Measurements from ENCODE around the gene RNASE2. TPM values are rescaled to one million over a fixed set of nuclear protein-coding genes. Genes with fewer than 3 reads are reported as not detected.

RNASE2 gene
- total RNA-seq, 1 experiment from 2014 or later = not detected

- Mint-ChIP-seq H3K4me3 (peak within 1 kb of the TSS; percentile 32), H3K27ac (peak within 1 kb of the TSS; percentile 55), H3K36me3 (peaks cover 30% of the 10 kb centered on the region), H3K9me3 (no peaks in the 10 kb centered on the region), H3K27me3 (ENCODE audit: low read depth) (no peaks in the 10 kb centered on the region; the same call in 1 of the 2 replicates), H3K4me1 (peaks cover 18% of the 10 kb centered on the region)
- no peak for TF ChIP-seq NFE2L1 (CRISPR knock-in tag; IDR thresholded peaks at IDR 0.05)
- TF ChIP-seq RORB (CRISPR knock-in tag; IDR thresholded peaks at IDR 0.05) = no peak
- TF ChIP-seq ETV6 (CRISPR knock-in tag; IDR thresholded peaks at IDR 0.05) = no peak
- TF ChIP-seq FOXJ3 (CRISPR knock-in tag; IDR thresholded peaks at IDR 0.05; ENCODE audit: borderline replicate concordance) = no peak
- no peak for TF ChIP-seq ZNF423 (CRISPR knock-in tag; IDR thresholded peaks at IDR 0.05)
- no peak for TF ChIP-seq ZNF416 (CRISPR knock-in tag; IDR thresholded peaks at IDR 0.05)
- TF ChIP-seq OVOL2 (CRISPR knock-in tag; IDR thresholded peaks at IDR 0.05; ENCODE audit: borderline replicate concordance) = no peak
- TF ChIP-seq, protein P1, sequence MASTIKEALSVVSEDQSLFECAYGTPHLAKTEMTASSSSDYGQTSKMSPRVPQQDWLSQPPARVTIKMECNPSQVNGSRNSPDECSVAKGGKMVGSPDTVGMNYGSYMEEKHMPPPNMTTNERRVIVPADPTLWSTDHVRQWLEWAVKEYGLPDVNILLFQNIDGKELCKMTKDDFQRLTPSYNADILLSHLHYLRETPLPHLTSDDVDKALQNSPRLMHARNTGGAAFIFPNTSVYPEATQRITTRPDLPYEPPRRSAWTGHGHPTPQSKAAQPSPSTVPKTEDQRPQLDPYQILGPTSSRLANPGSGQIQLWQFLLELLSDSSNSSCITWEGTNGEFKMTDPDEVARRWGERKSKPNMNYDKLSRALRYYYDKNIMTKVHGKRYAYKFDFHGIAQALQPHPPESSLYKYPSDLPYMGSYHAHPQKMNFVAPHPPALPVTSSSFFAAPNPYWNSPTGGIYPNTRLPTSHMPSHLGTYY (CRISPR knock-in tag; IDR thresholded peaks at IDR 0.05) = no peak
- no peak for TF ChIP-seq TP53 (CRISPR knock-in tag; IDR thresholded peaks at IDR 0.05)
- TF ChIP-seq, protein P2, sequence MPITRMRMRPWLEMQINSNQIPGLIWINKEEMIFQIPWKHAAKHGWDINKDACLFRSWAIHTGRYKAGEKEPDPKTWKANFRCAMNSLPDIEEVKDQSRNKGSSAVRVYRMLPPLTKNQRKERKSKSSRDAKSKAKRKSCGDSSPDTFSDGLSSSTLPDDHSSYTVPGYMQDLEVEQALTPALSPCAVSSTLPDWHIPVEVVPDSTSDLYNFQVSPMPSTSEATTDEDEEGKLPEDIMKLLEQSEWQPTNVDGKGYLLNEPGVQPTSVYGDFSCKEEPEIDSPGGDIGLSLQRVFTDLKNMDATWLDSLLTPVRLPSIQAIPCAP (CRISPR knock-in tag; IDR thresholded peaks at IDR 0.05) = no peak
- no peak for TF ChIP-seq SP1 (CRISPR knock-in tag; conservative IDR thresholded peaks at IDR 0.05)
- TF ChIP-seq CREB1 (CRISPR knock-in tag; IDR thresholded peaks at IDR 0.05) = no peak
- no peak for TF ChIP-seq GRHL2 (CRISPR knock-in tag; IDR thresholded peaks at IDR 0.05; ENCODE audit: insufficient replicate concordance, severe bottlenecking)
- TF ChIP-seq HMGA2 (CRISPR knock-in tag; IDR thresholded peaks at IDR 0.05) = no peak
- no peak for TF ChIP-seq ZNF232 (CRISPR knock-in tag; IDR thresholded peaks at IDR 0.05)
- no peak for TF ChIP-seq JUN (CRISPR knock-in tag; IDR thresholded peaks at IDR 0.05)
- TF ChIP-seq FOXK1 (CRISPR knock-in tag; IDR thresholded peaks at IDR 0.05) = no peak
- DNase-seq (ENCODE audit: low spot score) (peak; percentile 63), ATAC-seq (peak; percentile 90)
- POLR2A ChIA-PET = interaction anchor here (1.0 to 1.3 kb wide), 3 partner anchors 16 to 96 kb away, joined by 3 to 4 read pairs (median 3); no protein-coding TSS in a partner anchor
- CTCF ChIA-PET = interaction anchor here (0.7 to 5.6 kb wide), 14 partner anchors 11 to 132 kb away, joined by 3 to 78 read pairs (median 5); partner anchors contain the start of gene ARHGEF40
Observed at GRCh38 chr14:20998674-20999366, 43.5 kb downstream of the RNASE2 start, which contains the start of gene SLC39A2. SLC39A2 (plus strand) TSS chr14:20999293; CDS start chr14:20999447, 154 bp downstream.

GRCh38 chr14:20999591-20999990, 44.3 kb downstream of the RNASE2 start:
- ChIA-PET POLR2A (no interaction called here), CTCF (interaction anchor here (0.7 to 5.6 kb wide), 17 partner anchors 12 to 133 kb away, joined by 3 to 78 read pairs (median 5); partner anchors contain the start of gene ARHGEF40)
- DNase-seq (ENCODE audit: low spot score) (no peak), ATAC-seq (no peak)
- peaks cover 18% of the 10 kb centered on the region for H3K4me1 Mint-ChIP-seq
- no peak overlapping the region for H3K4me3 Mint-ChIP-seq
- H3K36me3 Mint-ChIP-seq = peaks cover 24% of the 10 kb centered on the region
- H3K9me3 Mint-ChIP-seq = no peaks in the 10 kb centered on the region
- H3K27me3 Mint-ChIP-seq (ENCODE audit: low read depth) = no peaks in the 10 kb centered on the region; the same call in 1 of the 2 replicates
- H3K27ac Mint-ChIP-seq = no peak overlapping the region
- no peak for TF ChIP-seq NR2C2 (CRISPR knock-in tag; IDR thresholded peaks at IDR 0.05)
- TF ChIP-seq, protein P3, sequence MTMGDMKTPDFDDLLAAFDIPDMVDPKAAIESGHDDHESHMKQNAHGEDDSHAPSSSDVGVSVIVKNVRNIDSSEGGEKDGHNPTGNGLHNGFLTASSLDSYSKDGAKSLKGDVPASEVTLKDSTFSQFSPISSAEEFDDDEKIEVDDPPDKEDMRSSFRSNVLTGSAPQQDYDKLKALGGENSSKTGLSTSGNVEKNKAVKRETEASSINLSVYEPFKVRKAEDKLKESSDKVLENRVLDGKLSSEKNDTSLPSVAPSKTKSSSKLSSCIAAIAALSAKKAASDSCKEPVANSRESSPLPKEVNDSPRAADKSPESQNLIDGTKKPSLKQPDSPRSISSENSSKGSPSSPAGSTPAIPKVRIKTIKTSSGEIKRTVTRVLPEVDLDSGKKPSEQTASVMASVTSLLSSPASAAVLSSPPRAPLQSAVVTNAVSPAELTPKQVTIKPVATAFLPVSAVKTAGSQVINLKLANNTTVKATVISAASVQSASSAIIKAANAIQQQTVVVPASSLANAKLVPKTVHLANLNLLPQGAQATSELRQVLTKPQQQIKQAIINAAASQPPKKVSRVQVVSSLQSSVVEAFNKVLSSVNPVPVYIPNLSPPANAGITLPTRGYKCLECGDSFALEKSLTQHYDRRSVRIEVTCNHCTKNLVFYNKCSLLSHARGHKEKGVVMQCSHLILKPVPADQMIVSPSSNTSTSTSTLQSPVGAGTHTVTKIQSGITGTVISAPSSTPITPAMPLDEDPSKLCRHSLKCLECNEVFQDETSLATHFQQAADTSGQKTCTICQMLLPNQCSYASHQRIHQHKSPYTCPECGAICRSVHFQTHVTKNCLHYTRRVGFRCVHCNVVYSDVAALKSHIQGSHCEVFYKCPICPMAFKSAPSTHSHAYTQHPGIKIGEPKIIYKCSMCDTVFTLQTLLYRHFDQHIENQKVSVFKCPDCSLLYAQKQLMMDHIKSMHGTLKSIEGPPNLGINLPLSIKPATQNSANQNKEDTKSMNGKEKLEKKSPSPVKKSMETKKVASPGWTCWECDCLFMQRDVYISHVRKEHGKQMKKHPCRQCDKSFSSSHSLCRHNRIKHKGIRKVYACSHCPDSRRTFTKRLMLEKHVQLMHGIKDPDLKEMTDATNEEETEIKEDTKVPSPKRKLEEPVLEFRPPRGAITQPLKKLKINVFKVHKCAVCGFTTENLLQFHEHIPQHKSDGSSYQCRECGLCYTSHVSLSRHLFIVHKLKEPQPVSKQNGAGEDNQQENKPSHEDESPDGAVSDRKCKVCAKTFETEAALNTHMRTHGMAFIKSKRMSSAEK (CRISPR knock-in tag; IDR thresholded peaks at IDR 0.05; ENCODE audit: borderline replicate concordance) = no peak
- TF ChIP-seq ZSCAN18 (CRISPR knock-in tag; IDR thresholded peaks at IDR 0.05) = no peak
- TF ChIP-seq CTCF (IDR thresholded peaks at IDR 0.05) = no peak
- TF ChIP-seq MYBL2 (CRISPR knock-in tag; IDR thresholded peaks at IDR 0.05) = no peak
- TF ChIP-seq ZNF416 (CRISPR knock-in tag; IDR thresholded peaks at IDR 0.05) = no peak
- TF ChIP-seq SOX15 (CRISPR knock-in tag; IDR thresholded peaks at IDR 0.05) = no peak
- TF ChIP-seq TEAD1 (CRISPR knock-in tag; IDR thresholded peaks at IDR 0.05) = no peak
- TF ChIP-seq ZNF232 (CRISPR knock-in tag; IDR thresholded peaks at IDR 0.05) = no peak
- no peak for TF ChIP-seq NFATC4 (CRISPR knock-in tag; IDR thresholded peaks at IDR 0.05)
- TF ChIP-seq, protein P4, sequence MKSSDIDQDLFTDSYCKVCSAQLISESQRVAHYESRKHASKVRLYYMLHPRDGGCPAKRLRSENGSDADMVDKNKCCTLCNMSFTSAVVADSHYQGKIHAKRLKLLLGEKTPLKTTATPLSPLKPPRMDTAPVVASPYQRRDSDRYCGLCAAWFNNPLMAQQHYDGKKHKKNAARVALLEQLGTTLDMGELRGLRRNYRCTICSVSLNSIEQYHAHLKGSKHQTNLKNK (CRISPR knock-in tag; IDR thresholded peaks at IDR 0.05) = no peak
- TF ChIP-seq OVOL2 (CRISPR knock-in tag; IDR thresholded peaks at IDR 0.05; ENCODE audit: borderline replicate concordance) = no peak
- no peak for TF ChIP-seq ZNF121 (CRISPR knock-in tag; IDR thresholded peaks at IDR 0.05)

Data from WTC11 (cell line).